ENCODE measurements around the gene KCNT1. TPM values are rescaled to one million over a fixed set of nuclear protein-coding genes. Genes with fewer than 3 reads are reported as not detected.

Gene KCNT1
- total RNA-seq, 1 experiment from 2014 or later: not detected

GRCh38 chr9:135664266-135664665 lies 37.7 kb upstream of the KCNT1 start:
- CTCF ChIA-PET: no interaction called here
- H3K36me3 ChIP-seq (ENCODE audit: insufficient read depth, low read length, poor library complexity, severe bottlenecking): no peaks in the 10 kb centered on the region
- POLR2A ChIA-PET (ENCODE audit: low non-redundant PET): no interaction called here

GRCh38 chr9:135664801-135665794 lies 36.9 kb upstream of the KCNT1 start:
- CTCF ChIA-PET: no interaction called here
- no peak for TF ChIP-seq CTCF (conservative IDR thresholded peaks at IDR 0.05; ENCODE audit: low read depth, low read length)
- TF ChIP-seq EZH2 (IDR thresholded peaks at IDR 0.05; ENCODE audit: borderline replicate concordance, low read depth, low read length, poor library complexity, severe bottlenecking): no peak
- Histone ChIP-seq H3K36me3 (ENCODE audit: insufficient read depth, low read length, poor library complexity, severe bottlenecking) (no peaks in the 10 kb centered on the region), H3K9me3 (ENCODE audit: low read depth, low read length, poor library complexity, severe bottlenecking) (no peaks in the 10 kb centered on the region), H3K4me3 (ENCODE audit: low read depth, low read length, poor library complexity, severe bottlenecking) (no peak overlapping the region), H3K27me3 (replicated peaks; ENCODE audit: insufficient read depth, low read depth, low read length, poor library complexity) (peaks cover 3% of the 10 kb centered on the region), H3K27ac (ENCODE audit: low read depth, low read length, poor library complexity, severe bottlenecking) (no peak overlapping the region), H3K4me1 (ENCODE audit: insufficient read depth, low read length, poor library complexity, severe bottlenecking) (no peaks in the 10 kb centered on the region)
- no peak for DNase-seq (ENCODE audit: low spot score)
- POLR2A ChIA-PET (ENCODE audit: low non-redundant PET): no interaction called here
- intact Hi-C loops (cut with micrococcal nuclease; ENCODE audit: unreplicated experiment): no loop called here
- no TSS peak for BruUV-seq (replicated peaks)

More at GRCh38 chr9:135664266-135664665, 37.7 kb upstream of the KCNT1 start:
- intact Hi-C loops (cut with micrococcal nuclease; ENCODE audit: unreplicated experiment): no loop called here
- Histone ChIP-seq H3K27ac (ENCODE audit: low read depth, low read length, poor library complexity, severe bottlenecking) (no peak overlapping the region), H3K27me3 (replicated peaks; ENCODE audit: insufficient read depth, low read depth, low read length, poor library complexity) (peaks cover 3% of the 10 kb centered on the region), H3K9me3 (ENCODE audit: low read depth, low read length, poor library complexity, severe bottlenecking) (no peaks in the 10 kb centered on the region), H3K4me3 (ENCODE audit: low read depth, low read length, poor library complexity, severe bottlenecking) (no peak overlapping the region), H3K4me1 (ENCODE audit: insufficient read depth, low read length, poor library complexity, severe bottlenecking) (no peaks in the 10 kb centered on the region)
- no TSS peak for BruUV-seq (replicated peaks)
- TF ChIP-seq CTCF (conservative IDR thresholded peaks at IDR 0.05; ENCODE audit: low read depth, low read length) (no peak), EZH2 (IDR thresholded peaks at IDR 0.05; ENCODE audit: borderline replicate concordance, low read depth, low read length, poor library complexity, severe bottlenecking) (no peak)
- no peak for DNase-seq (ENCODE audit: low spot score)

GRCh38 chr9:135665795-135666189 lies 36.2 kb upstream of the KCNT1 start:
- intact Hi-C loops (cut with micrococcal nuclease; ENCODE audit: unreplicated experiment): no loop called here
- ChIA-PET CTCF (no interaction called here), POLR2A (ENCODE audit: low non-redundant PET) (no interaction called here)
- no TSS peak for BruUV-seq (replicated peaks)
- Histone ChIP-seq H3K36me3 (ENCODE audit: insufficient read depth, low read length, poor library complexity, severe bottlenecking) (no peaks in the 10 kb centered on the region), H3K27me3 (replicated peaks; ENCODE audit: insufficient read depth, low read depth, low read length, poor library complexity) (peaks cover 3% of the 10 kb centered on the region), H3K4me3 (ENCODE audit: low read depth, low read length, poor library complexity, severe bottlenecking) (no peak overlapping the region), H3K27ac (ENCODE audit: low read depth, low read length, poor library complexity, severe bottlenecking) (no peak overlapping the region), H3K9me3 (ENCODE audit: low read depth, low read length, poor library complexity, severe bottlenecking) (no peaks in the 10 kb centered on the region), H3K4me1 (ENCODE audit: insufficient read depth, low read length, poor library complexity, severe bottlenecking) (no peaks in the 10 kb centered on the region)
- TF ChIP-seq EZH2 (IDR thresholded peaks at IDR 0.05; ENCODE audit: borderline replicate concordance, low read depth, low read length, poor library complexity, severe bottlenecking) (no peak), CTCF (conservative IDR thresholded peaks at IDR 0.05; ENCODE audit: low read depth, low read length) (no peak)
- no peak for DNase-seq (ENCODE audit: low spot score)
